ENCODE measurements around the gene ATP11A. TPM values are rescaled to one million over a fixed set of nuclear protein-coding genes. Genes with fewer than 3 reads are reported as not detected.
"Not testable (repeated sequence)": the region's sequence is repeated elsewhere in the genome, so short reads cannot be mapped to it uniquely, and the experiment has no call there.

The ATP11A gene
- total RNA-seq, 2 donors from 2014 or later, result 15.2 to 38.4 TPM

- no peak for ATAC-seq (ENCODE audit: insufficient number of reproducible peaks, low FRiP score, low read depth)
- H3K27ac ChIP-seq, result no peak overlapping the region
Measured at GRCh38 chr13:112783135-112783977, 93.5 kb downstream of the ATP11A start.

DNA sequence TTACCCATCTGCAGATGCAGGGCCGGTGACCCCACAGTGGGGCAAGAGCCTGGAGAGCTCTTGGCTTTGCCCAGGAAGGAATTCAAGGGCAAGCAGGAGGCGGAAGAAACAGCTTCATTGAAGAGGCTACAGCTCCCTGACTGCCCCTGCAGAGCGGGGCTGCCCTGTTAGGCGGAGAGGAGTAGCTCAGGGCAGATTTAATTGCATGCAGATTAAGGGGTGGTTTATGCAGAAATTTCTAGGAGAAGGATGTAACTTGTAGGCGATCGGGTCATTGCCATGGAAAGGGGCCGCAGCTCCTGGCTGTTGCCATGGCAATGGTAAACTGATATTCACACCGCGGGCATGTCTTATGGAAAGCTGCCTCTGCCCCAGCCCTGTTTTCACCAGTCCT lies 94.1 kb downstream of the ATP11A start:
- ATAC-seq (ENCODE audit: insufficient number of reproducible peaks, low FRiP score, low read depth), result no peak
- Histone ChIP-seq H3K27me3 (replicated peaks; ENCODE audit: insufficient read depth) (no peaks in the 10 kb centered on the region), H3K9me3 (no peaks in the 10 kb centered on the region), H3K27ac (no peak overlapping the region), H3K4me1 (ENCODE audit: control insufficient read depth in 1 of 2, low read depth in 2 of 2) (no peaks in the 10 kb centered on the region), H3K36me3 (no peaks in the 10 kb centered on the region), H3K4me3 (no peak overlapping the region)
- no peak for TF ChIP-seq CTCF (IDR thresholded peaks at IDR 0.05)
- no peak for DNase-seq (ENCODE audit: low spot score)

More at GRCh38 chr13:112783135-112783977, 93.5 kb downstream of the ATP11A start:
- H3K36me3 ChIP-seq, result no peaks in the 10 kb centered on the region
- no peaks in the 10 kb centered on the region for H3K9me3 ChIP-seq
- no peak for TF ChIP-seq CTCF (IDR thresholded peaks at IDR 0.05)
- H3K27me3 ChIP-seq (replicated peaks; ENCODE audit: insufficient read depth), result no peaks in the 10 kb centered on the region
- H3K4me1 ChIP-seq (ENCODE audit: control insufficient read depth in 1 of 2, low read depth in 2 of 2), result no peaks in the 10 kb centered on the region
- no peak for DNase-seq (ENCODE audit: low spot score)
- H3K4me3 ChIP-seq, result no peak overlapping the region

DNA sequence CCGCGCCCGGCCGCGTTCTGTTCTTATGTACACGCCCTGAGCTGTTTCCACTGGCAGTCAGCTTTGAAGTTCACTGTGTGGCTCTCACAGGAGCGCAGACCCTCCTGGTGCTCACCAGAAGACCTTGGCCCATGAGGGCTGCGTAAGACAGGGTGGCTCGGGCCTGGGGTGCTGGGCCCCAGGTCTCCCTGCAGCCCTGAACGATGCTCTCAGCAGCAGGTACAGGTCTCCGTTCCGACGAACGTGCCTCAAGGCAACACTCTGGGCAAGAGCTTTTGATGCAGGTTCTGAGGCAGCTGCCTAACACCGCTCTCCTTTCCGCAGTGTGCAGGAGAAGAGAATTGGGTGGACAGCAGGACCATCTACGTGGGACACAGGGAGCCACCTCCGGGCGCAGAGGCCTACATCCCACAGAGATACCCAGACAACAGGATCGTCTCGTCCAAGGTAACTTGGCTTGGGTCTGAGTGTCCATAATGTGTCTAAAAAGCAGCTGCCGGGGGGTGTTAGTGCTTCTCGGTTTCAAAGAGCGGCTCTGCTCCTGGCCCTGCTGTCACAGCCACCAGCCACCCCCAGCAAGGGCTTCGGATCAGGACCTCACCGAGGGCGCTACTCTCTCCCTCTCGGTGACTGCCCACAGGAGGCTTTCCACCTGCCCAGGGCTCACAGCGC lies 95.1 kb downstream of the ATP11A start:
- ATAC-seq (ENCODE audit: insufficient number of reproducible peaks, low FRiP score, low read depth) (no peak), DNase-seq (ENCODE audit: low spot score) (no peak)
- H3K4me1 ChIP-seq (ENCODE audit: control insufficient read depth in 1 of 2, low read depth in 2 of 2), result no peaks in the 10 kb centered on the region
- H3K4me3 ChIP-seq, result no peak overlapping the region
- H3K36me3 ChIP-seq, result no peaks in the 10 kb centered on the region
- TF ChIP-seq CTCF (IDR thresholded peaks at IDR 0.05), result no peak
- H3K27ac ChIP-seq, result no peak overlapping the region
- H3K27me3 ChIP-seq (replicated peaks; ENCODE audit: insufficient read depth), result no peaks in the 10 kb centered on the region
- H3K9me3 ChIP-seq, result no peaks in the 10 kb centered on the region

- ATAC-seq (ENCODE audit: insufficient number of reproducible peaks, low FRiP score, low read depth) (no peak), DNase-seq (ENCODE audit: low spot score) (no peak)
- Histone ChIP-seq H3K36me3 (no peaks in the 10 kb centered on the region), H3K4me3 (no peak overlapping the region), H3K4me1 (ENCODE audit: control insufficient read depth in 1 of 2, low read depth in 2 of 2) (no peaks in the 10 kb centered on the region), H3K27ac (no peak overlapping the region), H3K27me3 (replicated peaks; ENCODE audit: insufficient read depth) (no peaks in the 10 kb centered on the region), H3K9me3 (no peaks in the 10 kb centered on the region)
- no peak for TF ChIP-seq CTCF (IDR thresholded peaks at IDR 0.05)
Measured at GRCh38 chr13:112785483-112785856, 95.6 kb downstream of the ATP11A start.

GRCh38 chr13:112786810-112787209 lies 97.0 kb downstream of the ATP11A start:
- DNase-seq (ENCODE audit: low spot score); H3K4me1 ChIP-seq (ENCODE audit: control insufficient read depth in 1 of 2, low read depth in 2 of 2); H3K4me3 ChIP-seq; H3K27me3 ChIP-seq (replicated peaks; ENCODE audit: insufficient read depth); H3K27ac ChIP-seq; H3K36me3 ChIP-seq; ATAC-seq (ENCODE audit: insufficient number of reproducible peaks, low FRiP score, low read depth); H3K9me3 ChIP-seq: not testable (repeated sequence)

Measured in thoracic aorta (tissue), 2 donors.